SH-SY5Y (cell line): ENCODE results near the gene RHBDD1.

Experiments used
- GATA2 ChIP-seq: IDR thresholded peaks from 2 replicates; pipeline ENCODE4 v1.6.1; 2011; ENCODE audit warnings: mild to moderate bottlenecking, low read depth, low read length
- GATA3 ChIP-seq: IDR thresholded peaks from 2 replicates; pipeline ENCODE4 v1.6.1; 2011; ENCODE audit warnings: low read depth, mild to moderate bottlenecking, low read length, moderate library complexity

DNA sequence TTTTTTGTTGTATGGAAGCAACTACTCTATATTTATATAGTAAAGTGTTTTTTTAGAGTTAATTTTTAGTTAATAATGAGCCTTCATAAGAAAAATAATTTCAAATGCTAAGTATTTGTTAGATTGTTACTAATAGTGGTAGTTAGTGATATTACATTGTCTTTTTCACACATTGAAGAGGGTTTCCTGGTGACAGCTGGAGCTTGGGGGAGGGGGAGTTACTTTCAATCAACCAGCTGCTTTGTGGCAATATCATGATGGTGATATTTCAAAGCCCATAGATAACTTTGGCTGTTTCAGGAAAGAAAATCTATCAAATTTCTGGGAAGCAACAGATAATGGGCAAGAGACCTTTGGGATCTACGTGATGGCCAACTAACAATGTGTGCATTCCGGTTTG lies 4.1 kb downstream of the RHBDD1 start:
- no peak for TF ChIP-seq GATA2
- no peak for TF ChIP-seq GATA3
